ENCODE data around the gene VEZF1.

VEZF1 gene

GRCh38 chr17:57948555-57949420 lies 39.3 kb downstream of the VEZF1 start:
- no peak for DNase-seq

GRCh38 chr17:57948169-57948554 lies 39.9 kb downstream of the VEZF1 start:
- DNase-seq = no peak

GRCh38 chr17:57947369-57947768 lies 40.7 kb downstream of the VEZF1 start:
- no peak for DNase-seq

- peak; percentile 42 for DNase-seq
These were observed 41.2 kb downstream of the VEZF1 start for GRCh38 chr17:57946798-57947358.

- no peak for DNase-seq
These were observed 41.9 kb downstream of the VEZF1 start for GRCh38 chr17:57945996-57946797.

- DNase-seq = no peak
These were observed 43.1 kb downstream of the VEZF1 start for GRCh38 chr17:57944908-57945307.

GRCh38 chr17:57943645-57944044 lies 44.4 kb downstream of the VEZF1 start:
- DNase-seq = no peak

GRCh38 chr17:57943140-57943539 lies 44.9 kb downstream of the VEZF1 start:
- no peak for DNase-seq

- no peak for DNase-seq
These were observed 46.4 kb downstream of the VEZF1 start for GRCh38 chr17:57941384-57942370.

- no peak for DNase-seq
These were observed 47.3 kb downstream of the VEZF1 start for GRCh38 chr17:57940653-57941329.

- no peak for DNase-seq
These were observed 47.8 kb downstream of the VEZF1 start for GRCh38 chr17:57940231-57940630.

- peak; percentile 43 for DNase-seq
These were observed 48.3 kb downstream of the VEZF1 start for GRCh38 chr17:57939797-57940196.

- no peak for DNase-seq
These were observed 50.0 kb downstream of the VEZF1 start for GRCh38 chr17:57938061-57938502.

GRCh38 chr17:57937492-57937891 lies 50.6 kb downstream of the VEZF1 start:
- no peak for DNase-seq

- DNase-seq = no peak
These were observed 51.9 kb downstream of the VEZF1 start for GRCh38 chr17:57935833-57936807.

- DNase-seq = no peak
These were observed 56.4 kb downstream of the VEZF1 start for GRCh38 chr17:57931488-57932137.

- DNase-seq = no peak
These were observed 57.8 kb downstream of the VEZF1 start for GRCh38 chr17:57930239-57930638.

GRCh38 chr17:57929386-57929785 lies 58.7 kb downstream of the VEZF1 start:
- no peak for DNase-seq

- no peak for DNase-seq
These were observed 59.1 kb downstream of the VEZF1 start for GRCh38 chr17:57928928-57929327.

All from NCI-H1105 (cell line).